OCI-LY7 (cell line): ENCODE data around the gene KIF16B. TPM values are rescaled to one million over a fixed set of nuclear protein-coding genes. Genes with fewer than 3 reads are reported as not detected.

Experiments used
- BruUV-seq: library from RNA; stranded (reverse); fragments of 400-500 nt; replicated peaks from 2 replicates; lab custom pipeline; 2021; lab: Mats Ljungman, UMichigan
- CTCF ChIA-PET: fragments of 300-600 bp; sonication (Branson Sonifier 250); formaldehyde crosslinking; loops from one replicate; lab custom pipeline; 2022; ENCODE audit warnings: antibody characterized with exemption; ENCODE audit not compliant: unreplicated experiment; lab: Charles Lee
- POLR2A ChIA-PET: fragments of 300-600 bp; sonication (Branson Sonifier 250); formaldehyde crosslinking; loops from one replicate; lab custom pipeline; 2022; ENCODE audit warnings: antibody characterized with exemption; lab: Charles Lee
- DNase-seq: peaks from one replicate; pipeline ENCODE4 v3.0.0-alpha.2; 2015; ENCODE audit warnings: low spot score
- H2AFZ ChIP-seq: fragments of 200-600 bp; sonication (generic), shearing (Covaris generic); 2 replicates; pipeline ENCODE4 v1.6.1; 2014; ENCODE audit warnings: mild to moderate bottlenecking, antibody characterized with exemption, low read length, moderate library complexity
- H3K27ac ChIP-seq: fragments of 200-600 bp; sonication (generic); 2 replicates; pipeline ENCODE4 v1.5.1; 2014; ENCODE audit warnings: mixed run types, low read depth, mild to moderate bottlenecking, moderate library complexity, low read length, inconsistent platforms; ENCODE audit not compliant: poor library complexity, severe bottlenecking
- H3K36me3 ChIP-seq: fragments of 200-600 bp; sonication (generic); 2 replicates; pipeline ENCODE4 v1.6.1; 2014; ENCODE audit warnings: mild to moderate bottlenecking, antibody characterized with exemption, low read length, moderate library complexity, mixed read lengths; ENCODE audit not compliant: insufficient read depth
- H3K4me1 ChIP-seq: fragments of 200-600 bp; sonication (generic); 2 replicates; pipeline ENCODE4 v1.5.1; 2014; ENCODE audit warnings: mild to moderate bottlenecking, low read length; ENCODE audit not compliant: insufficient read depth, poor library complexity, severe bottlenecking
- H3K4me2 ChIP-seq: fragments of 200-600 bp; sonication (generic); 2 replicates; pipeline ENCODE4 v1.6.1; 2014; ENCODE audit warnings: mild to moderate bottlenecking, low read length
- H3K4me3 ChIP-seq: fragments of 200-600 bp; sonication (generic); 2 replicates; pipeline ENCODE4 v1.5.1; 2014; ENCODE audit warnings: mild to moderate bottlenecking, low read depth, low read length; ENCODE audit not compliant: poor library complexity, severe bottlenecking
- H3K79me2 ChIP-seq: fragments of 200-600 bp; sonication (generic); 2 replicates; pipeline ENCODE4 v1.6.1; 2016; ENCODE audit warnings: low read depth, mild to moderate bottlenecking, low read length, moderate library complexity, mixed read lengths; ENCODE audit not compliant: insufficient read depth
- H3K9me2 ChIP-seq: fragments of 200-600 bp; sonication (generic); 2 replicates; pipeline ENCODE4 v1.6.1; 2016; ENCODE audit warnings: mild to moderate bottlenecking, low read length, mixed read lengths; ENCODE audit not compliant: insufficient read depth
- H3K9me3 ChIP-seq: fragments of 200-600 bp; sonication (generic); 2 replicates; pipeline ENCODE4 v1.6.1; 2014; ENCODE audit warnings: mild to moderate bottlenecking, mixed run types, low read length, mixed read lengths
- H4K20me1 ChIP-seq: fragments of 200-600 bp; sonication (generic); 2 replicates; pipeline ENCODE4 v1.6.1; 2014; ENCODE audit warnings: mild to moderate bottlenecking, antibody characterized with exemption, low read length, moderate library complexity, mixed read lengths; ENCODE audit not compliant: insufficient read depth
- EZH2phosphoT487 ChIP-seq: fragments of 200-600 bp; sonication (generic); IDR thresholded peaks from 2 replicates; pipeline ENCODE4 v1.6.1; 2018; ENCODE audit warnings: low read depth, borderline replicate concordance, mild to moderate bottlenecking, mixed run types, antibody characterized with exemption, low read length, moderate library complexity, mixed read lengths
- intact Hi-C: fragments of 100-400 bp; cut with micrococcal nuclease; formaldehyde crosslinking; loops from one replicate; pipeline ENCODE4 v1.10.0; 2022; ENCODE audit not compliant: unreplicated experiment
- total RNA-seq, 2 experiments: library from RNA; depleted of rRNA in 1 of 2; stranded (reverse); fragments of >200 nt in 1 of 2; shearing (Covaris generic) in 1 of 2; gene quantifications; 2 replicates each; pipeline ENCODE4 v1.2.3, GENCODE V29; 2014 to 2022
- TF ChIP-seq, protein P1 (sequence below): fragments of 200-600 bp; sonication (generic); conservative IDR thresholded peaks from 2 replicates; pipeline ENCODE4 v1.5.1; 2014; ENCODE audit warnings: mild to moderate bottlenecking, antibody characterized with exemption, low read length, moderate library complexity, mixed read lengths

The KIF16B gene
- total RNA-seq, 2 experiments from 2014 or later, result 6.2 to 11.2 TPM

DNA sequence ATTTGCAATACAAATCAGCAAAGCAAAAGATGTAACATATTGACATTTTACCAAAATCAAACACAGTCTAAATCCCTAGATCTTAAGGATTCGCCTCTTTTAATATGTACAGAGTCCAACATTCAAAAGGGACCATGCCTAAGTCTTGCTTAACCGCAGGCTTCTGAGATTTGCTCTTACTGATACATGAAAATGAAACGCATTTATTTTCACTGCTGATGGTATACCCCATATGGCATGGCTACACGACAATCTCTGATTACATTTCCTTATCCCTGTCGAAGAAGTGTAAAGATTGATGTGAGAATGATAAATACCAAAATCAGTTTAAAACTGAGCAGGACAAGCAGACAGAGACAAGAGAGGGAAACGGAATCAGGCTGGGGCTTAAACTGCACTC lies 75.4 kb downstream of the KIF16B start:
- BruUV-seq, result no TSS peak
- no peak for TF ChIP-seq EZH2phosphoT487
- TF ChIP-seq, protein P1, sequence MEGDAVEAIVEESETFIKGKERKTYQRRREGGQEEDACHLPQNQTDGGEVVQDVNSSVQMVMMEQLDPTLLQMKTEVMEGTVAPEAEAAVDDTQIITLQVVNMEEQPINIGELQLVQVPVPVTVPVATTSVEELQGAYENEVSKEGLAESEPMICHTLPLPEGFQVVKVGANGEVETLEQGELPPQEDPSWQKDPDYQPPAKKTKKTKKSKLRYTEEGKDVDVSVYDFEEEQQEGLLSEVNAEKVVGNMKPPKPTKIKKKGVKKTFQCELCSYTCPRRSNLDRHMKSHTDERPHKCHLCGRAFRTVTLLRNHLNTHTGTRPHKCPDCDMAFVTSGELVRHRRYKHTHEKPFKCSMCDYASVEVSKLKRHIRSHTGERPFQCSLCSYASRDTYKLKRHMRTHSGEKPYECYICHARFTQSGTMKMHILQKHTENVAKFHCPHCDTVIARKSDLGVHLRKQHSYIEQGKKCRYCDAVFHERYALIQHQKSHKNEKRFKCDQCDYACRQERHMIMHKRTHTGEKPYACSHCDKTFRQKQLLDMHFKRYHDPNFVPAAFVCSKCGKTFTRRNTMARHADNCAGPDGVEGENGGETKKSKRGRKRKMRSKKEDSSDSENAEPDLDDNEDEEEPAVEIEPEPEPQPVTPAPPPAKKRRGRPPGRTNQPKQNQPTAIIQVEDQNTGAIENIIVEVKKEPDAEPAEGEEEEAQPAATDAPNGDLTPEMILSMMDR, result no peak
- POLR2A ChIA-PET, result no interaction called here

DNA sequence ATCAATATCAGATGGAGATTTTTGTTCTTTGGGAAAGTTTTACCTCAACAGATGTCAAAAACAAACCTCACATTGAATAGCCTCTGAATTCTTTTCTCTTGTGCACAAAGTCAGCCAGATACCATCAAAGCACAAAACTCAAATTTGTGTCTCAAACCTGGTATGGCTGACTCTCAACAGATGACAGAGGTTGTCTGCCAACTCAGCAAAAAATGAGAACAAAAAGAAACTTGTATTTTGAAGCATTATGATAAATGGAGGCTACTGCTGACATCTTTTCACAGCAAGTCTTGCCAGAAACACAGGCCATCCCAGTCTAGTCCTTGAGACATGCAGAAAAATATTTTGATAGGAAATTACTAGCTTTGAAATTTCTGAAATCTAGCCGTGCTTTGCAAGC lies 79.8 kb downstream of the KIF16B start:
- Histone ChIP-seq H3K4me3 (no peak overlapping the region), H2AFZ (no peak overlapping the region), H3K4me1 (no peaks in the 10 kb centered on the region), H3K79me2 (no peaks in the 10 kb centered on the region), H3K9me3 (no peaks in the 10 kb centered on the region), H4K20me1 (no peaks in the 10 kb centered on the region), H3K4me2 (no peak overlapping the region), H3K9me2 (no peaks in the 10 kb centered on the region), H3K36me3 (no peaks in the 10 kb centered on the region), H3K27ac (no peak overlapping the region)
- intact Hi-C loops, result no loop called here
- POLR2A ChIA-PET, result interaction anchor here (0.7 kb wide), 1 partner anchor 1674 kb away, joined by 3 read pairs; no protein-coding TSS in a partner anchor
- CTCF ChIA-PET, result no interaction called here
- no TSS peak for BruUV-seq
- no peak for TF ChIP-seq EZH2phosphoT487
- TF ChIP-seq, protein P1, result no peak
- DNase-seq, result no peak

More for the DNA sequence above, 75.4 kb downstream of the KIF16B start:
- Histone ChIP-seq H3K9me2 (no peaks in the 10 kb centered on the region), H3K27ac (no peak overlapping the region), H3K4me1 (no peaks in the 10 kb centered on the region), H2AFZ (no peak overlapping the region), H4K20me1 (no peaks in the 10 kb centered on the region), H3K9me3 (no peaks in the 10 kb centered on the region), H3K4me3 (no peak overlapping the region), H3K4me2 (no peak overlapping the region), H3K79me2 (no peaks in the 10 kb centered on the region), H3K36me3 (no peaks in the 10 kb centered on the region)
- DNase-seq, result no peak
- CTCF ChIA-PET, result no interaction called here
- intact Hi-C loops, result no loop called here

DNA sequence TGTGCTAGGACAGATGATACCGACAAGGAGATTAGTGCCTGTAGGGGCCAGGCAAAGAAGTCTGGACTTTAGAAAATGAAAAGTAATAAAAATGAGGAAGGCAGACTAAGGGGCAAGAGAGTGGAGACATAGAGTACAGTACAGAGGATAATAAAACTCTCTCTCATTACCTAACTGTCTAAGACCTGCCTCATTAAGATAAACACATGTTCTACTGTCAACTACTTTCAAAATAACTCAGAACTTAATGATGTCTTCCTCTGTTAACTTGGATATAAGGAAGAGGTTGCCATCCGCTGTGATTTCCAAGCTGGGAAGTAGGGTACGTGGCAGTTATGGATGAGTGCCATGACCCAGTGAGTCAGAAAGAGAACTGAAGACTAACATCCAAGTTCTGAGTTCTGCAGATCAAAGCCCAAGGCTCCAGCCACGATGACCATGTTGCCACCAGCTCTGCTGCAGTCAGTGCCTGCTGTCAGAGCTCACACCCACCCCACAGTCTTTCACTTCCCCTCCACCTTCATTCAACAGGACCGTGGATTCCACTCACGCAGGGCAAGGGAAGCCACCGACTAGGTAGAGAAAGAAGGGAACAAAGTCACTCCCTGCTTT lies 81.8 kb downstream of the KIF16B start:
- intact Hi-C loops, result no loop called here
- CTCF ChIA-PET, result no interaction called here

More for the DNA sequence above, 81.8 kb downstream of the KIF16B start:
- Histone ChIP-seq H3K79me2 (no peaks in the 10 kb centered on the region), H2AFZ (no peak overlapping the region), H3K4me3 (no peak overlapping the region), H3K9me3 (no peaks in the 10 kb centered on the region), H3K27ac (no peak overlapping the region), H3K9me2 (no peaks in the 10 kb centered on the region), H3K4me2 (no peak overlapping the region), H3K36me3 (no peaks in the 10 kb centered on the region), H3K4me1 (no peaks in the 10 kb centered on the region), H4K20me1 (no peaks in the 10 kb centered on the region)
- TF ChIP-seq, protein P1, result no peak
- no peak for TF ChIP-seq EZH2phosphoT487
- DNase-seq, result no peak
- BruUV-seq, result no TSS peak
- POLR2A ChIA-PET, result interaction anchor here (0.8 kb wide), 1 partner anchor 16 kb away, joined by 3 read pairs; no protein-coding TSS in a partner anchor
